AG04449 (cell line): Measurements from ENCODE around the gene THSD4.

Source experiments
- CTCF ChIA-PET: fragments of 350-600 bp; formaldehyde crosslinking; extraction: SDS; loops from one replicate; lab custom pipeline; 2021; ENCODE audit warnings: antibody characterized with exemption; lab: Yijun Ruan, JAX
- POLR2A ChIA-PET: fragments of 400-600, 350-600 bp; formaldehyde crosslinking; extraction: SDS; loops from one replicate; lab custom pipeline; 2020; ENCODE audit warnings: antibody characterized with exemption, inconsistent platforms; lab: Yijun Ruan, JAX
- DNase-seq: peaks from one replicate; pipeline ENCODE4 v3.0.0-alpha.2; 2010; ENCODE audit warnings: low read depth, low spot score
- H3K4me3 ChIP-seq: 2 replicates; pipeline ENCODE4 v1.5.1; 2011; ENCODE audit warnings: low read depth, mild to moderate bottlenecking, control low read depth, low read length
- CTCF ChIP-seq: IDR thresholded peaks from one replicate; pipeline ENCODE4 v1.5.1; 2011; ENCODE audit warnings: mild to moderate bottlenecking, moderate library complexity, low read length, control low read depth, inconsistent platforms; ENCODE audit not compliant: insufficient read depth; ENCODE audit errors: missing control alignments

THSD4 gene

GRCh38 chr15:71456362-71456761 lies 341.1 kb downstream of the THSD4 start:
- no peak overlapping the region for H3K4me3 ChIP-seq
- TF ChIP-seq CTCF, result no peak
- CTCF ChIA-PET, result interaction anchor here (0.9 to 2.3 kb wide), 2 partner anchors 196 to 287 kb away, joined by 3 to 13 read pairs; no protein-coding TSS in a partner anchor
- no peak for DNase-seq
- POLR2A ChIA-PET, result no interaction called here

GRCh38 chr15:71456811-71457210 lies 341.5 kb downstream of the THSD4 start:
- no peak for TF ChIP-seq CTCF
- CTCF ChIA-PET, result interaction anchor here (2.3 kb wide), 1 partner anchor 195 kb away, joined by 13 read pairs; no protein-coding TSS in a partner anchor
- no peak for DNase-seq
- POLR2A ChIA-PET, result no interaction called here
- H3K4me3 ChIP-seq, result no peak overlapping the region

GRCh38 chr15:71458089-71458660 lies 342.9 kb downstream of the THSD4 start:
- ChIA-PET CTCF (interaction anchor here (0.7 to 1.4 kb wide), 3 partner anchors 9 to 14 kb away, joined by 4 to 6 read pairs (median 4); no protein-coding TSS in a partner anchor), POLR2A (no interaction called here)
- no peak for DNase-seq
- H3K4me3 ChIP-seq, result no peak overlapping the region
- no peak for TF ChIP-seq CTCF

GRCh38 chr15:71461748-71462147 lies 346.5 kb downstream of the THSD4 start:
- CTCF ChIA-PET, result interaction anchor here (1.4 to 2.2 kb wide), 2 partner anchors 14 to 340 kb away, joined by 6 to 7 read pairs; no protein-coding TSS in a partner anchor

GRCh38 chr15:71462638-71463037 lies 347.4 kb downstream of the THSD4 start:
- H3K4me3 ChIP-seq, result no peak overlapping the region
- ChIA-PET POLR2A (no interaction called here), CTCF (interaction anchor here (2.2 kb wide), 1 partner anchor 339 kb away, joined by 7 read pairs; no protein-coding TSS in a partner anchor)
- no peak for DNase-seq
- TF ChIP-seq CTCF, result no peak

More at GRCh38 chr15:71461748-71462147, 346.5 kb downstream of the THSD4 start:
- DNase-seq, result no peak
- POLR2A ChIA-PET, result no interaction called here
- no peak for TF ChIP-seq CTCF
- no peak overlapping the region for H3K4me3 ChIP-seq

- no peak for DNase-seq
- ChIA-PET CTCF (interaction anchor here (2.2 kb wide), 1 partner anchor 338 kb away, joined by 7 read pairs; no protein-coding TSS in a partner anchor), POLR2A (no interaction called here)
- TF ChIP-seq CTCF, result no peak
- H3K4me3 ChIP-seq, result no peak overlapping the region
These were observed 347.9 kb downstream of the THSD4 start for GRCh38 chr15:71463156-71463665.
